HEK293T (cell line): ENCODE results near the gene THRB.

ENCODE experiments used
- L3MBTL2 ChIP-seq: fragments of 450-650 bp; conservative IDR thresholded peaks from 2 replicates; pipeline ENCODE4 v1.6.1; 2016; ENCODE audit warnings: mild to moderate bottlenecking
- SUZ12 ChIP-seq: fragments of 450-650 bp; IDR thresholded peaks from 2 replicates; pipeline ENCODE4 v1.6.1; 2016; ENCODE audit warnings: mild to moderate bottlenecking

DNA sequence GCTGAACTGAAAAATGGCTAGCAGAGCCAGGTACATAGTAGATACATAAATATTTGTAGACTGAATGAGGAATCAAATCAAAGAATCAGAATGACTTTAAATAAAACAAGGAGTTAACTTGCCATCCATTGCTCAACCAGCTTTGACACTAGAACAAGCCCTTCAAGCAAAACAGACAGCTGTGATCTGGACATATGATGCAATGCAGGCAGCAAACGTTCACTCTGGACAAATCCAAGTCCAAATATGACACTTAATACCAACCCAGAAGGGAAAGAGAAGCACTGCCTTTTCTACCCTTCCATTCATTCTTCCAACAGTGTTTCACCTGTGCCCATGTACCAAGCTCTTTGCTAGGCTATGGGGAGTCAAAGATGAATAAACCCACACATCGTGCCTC, 4.5 kb downstream of the THRB start:
- TF ChIP-seq L3MBTL2 (no peak), SUZ12 (no peak)
